Right kidney (tissue), 1 donor: ENCODE measurements around the gene HOXA3.
A peak's percentile ranks its signal among the peaks of the same experiment; 100 is the strongest.

Experiments
- DNase-seq: peaks from one replicate; pipeline ENCODE4 v3.0.0-alpha.2; 2016

The HOXA3 gene

GRCh38 chr7:27101957-27102580, 50.3 kb downstream of the HOXA3 start:
- peak; percentile 87 for DNase-seq

- DNase-seq, result peak; percentile 87
Observed at GRCh38 chr7:27101171-27101956, 51.0 kb downstream of the HOXA3 start.

- no peak for DNase-seq
Observed at GRCh38 chr7:27100694-27101170, 51.7 kb downstream of the HOXA3 start.

GRCh38 chr7:27099453-27100370, 52.7 kb downstream of the HOXA3 start:
- DNase-seq, result peak; percentile 47

GRCh38 chr7:27098578-27099451, 53.6 kb downstream of the HOXA3 start:
- peak; percentile 92 for DNase-seq

- peak; percentile 89 for DNase-seq
Observed at GRCh38 chr7:27097686-27098577, 54.5 kb downstream of the HOXA3 start.

GRCh38 chr7:27096768-27097514, 55.4 kb downstream of the HOXA3 start:
- DNase-seq, result peak; percentile 87

GRCh38 chr7:27095897-27096767, 56.3 kb downstream of the HOXA3 start, which contains the start of gene HOXA1:
TSS of gene HOXA1 (minus strand) at chr7:27096000. CDS start at chr7:27095912, 88 bp downstream.
- DNase-seq, result peak; percentile 86

- peak; percentile 84 for DNase-seq
Observed at GRCh38 chr7:27095050-27095896, 57.1 kb downstream of the HOXA3 start.

- DNase-seq, result peak; percentile 66
Observed at GRCh38 chr7:27094304-27095049, 57.9 kb downstream of the HOXA3 start.

- peak; percentile 20 for DNase-seq
Observed at GRCh38 chr7:27093184-27093895, 59.0 kb downstream of the HOXA3 start.

- no peak for DNase-seq
Observed at GRCh38 chr7:27092819-27093110, 59.6 kb downstream of the HOXA3 start.

- peak; percentile 64 for DNase-seq
Observed at GRCh38 chr7:27091941-27092818, 60.2 kb downstream of the HOXA3 start.

GRCh38 chr7:27091105-27091504, 61.3 kb downstream of the HOXA3 start:
- peak; percentile 21 for DNase-seq
